ENCODE data around the gene TSPAN12. TPM values are rescaled to one million over a fixed set of nuclear protein-coding genes. Genes with fewer than 3 reads are reported as not detected.
A peak's percentile ranks its signal among the peaks of the same experiment; 100 is the strongest.

TSPAN12 gene
- polyA plus RNA-seq, 4 donors = 26.8 to 134 (median 30.1) TPM

DNA sequence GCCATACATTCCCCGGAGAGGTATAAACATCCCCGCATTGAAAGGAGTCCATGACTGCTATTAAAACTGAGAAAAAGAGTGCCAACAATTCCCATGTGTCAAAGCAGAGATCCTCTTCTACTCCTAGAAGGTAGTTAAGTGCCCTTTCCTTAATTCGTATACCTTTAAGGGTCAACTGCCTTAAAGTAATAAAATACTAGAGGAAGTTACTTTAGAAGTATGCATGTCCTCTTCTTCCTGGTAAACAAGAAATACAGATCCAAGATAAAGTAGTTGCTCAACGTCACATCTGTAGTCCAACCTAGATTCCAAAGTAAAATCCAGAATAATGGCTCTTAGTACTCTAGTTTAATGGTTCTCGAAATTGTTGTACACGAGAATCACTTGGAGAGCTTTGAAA is 1.5 kb upstream of the TSPAN12 start:
- peaks cover 0 to 2% (median 0%) of the 10 kb centered on the region in 3 donors for H3K27me3 ChIP-seq (ENCODE audit: control insufficient read depth in 3 of 3, insufficient read depth in 3 of 3, low read length in 3 of 3)
- 54 to 71% (median 62%) methylated on average over 6 of the region's 6 CpGs for whole genome bisulfite sequencing, 3 donors
- no peaks in the 10 kb centered on the region for H3K9me3 ChIP-seq (ENCODE audit: control insufficient read depth in 2 of 2, insufficient read depth in 1 of 2, low read depth in 1 of 2, low read length in 1 of 2)
- peak overlapping the region in 1 of 3 donors; percentile 96 for H3K27ac ChIP-seq (ENCODE audit: low read depth in 1 of 3, low read length in 2 of 3)
- DNase-seq (peak; percentile 33 to 45), FAIRE-seq (no peak)
- H3K36me3 ChIP-seq (ENCODE audit: control insufficient read depth in 3 of 3, insufficient read depth in 2 of 3, low read depth in 1 of 3, low read length in 3 of 3) = no peaks in the 10 kb centered on the region
- no peak overlapping the region for H3K4me3 ChIP-seq (ENCODE audit: low read depth in 1 of 3, low read length in 3 of 3)
- H3K4me1 ChIP-seq (ENCODE audit: control insufficient read depth in 3 of 3, insufficient read depth in 2 of 3, low read depth in 1 of 3, low read length in 2 of 3) = peaks cover 0 to 14% (median 8%) of the 10 kb centered on the region in 3 donors

DNA sequence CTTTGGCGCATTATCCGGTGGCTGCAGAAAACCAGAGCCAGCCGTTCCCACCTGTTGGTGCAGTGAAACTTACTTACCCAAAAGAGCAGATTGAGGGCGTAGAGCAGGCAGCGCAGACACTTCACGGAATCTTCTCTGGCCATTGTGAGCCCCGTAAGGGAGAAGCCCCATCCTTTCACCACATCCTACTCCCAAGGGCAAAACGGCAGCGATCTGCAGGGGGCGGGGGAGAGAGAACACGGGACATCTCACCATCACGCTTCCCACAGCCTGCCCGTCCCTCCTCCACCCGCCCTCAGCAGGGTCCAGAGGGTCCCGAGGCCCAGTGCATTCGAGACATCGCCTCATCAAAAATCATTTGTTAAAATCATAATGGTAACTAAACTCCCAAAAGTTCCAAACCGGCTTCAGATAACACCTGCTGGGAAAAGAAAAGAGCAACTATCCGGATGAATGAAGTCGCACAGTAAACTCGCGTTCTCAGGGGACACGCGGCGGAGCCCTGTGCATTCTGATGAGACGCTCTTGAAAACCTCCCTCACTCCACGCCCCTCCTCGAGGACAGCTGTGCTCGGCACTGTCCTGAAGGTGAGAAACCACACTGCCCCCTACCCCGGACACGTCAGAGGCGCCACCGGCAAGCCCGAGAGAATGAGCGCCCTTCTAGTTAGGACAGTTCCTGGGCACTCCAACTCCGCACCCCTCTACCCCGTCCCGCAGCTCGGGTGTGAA is 1.2 kb downstream of the TSPAN12 start:
- Histone ChIP-seq H3K9me3 (ENCODE audit: control insufficient read depth in 2 of 2, insufficient read depth in 1 of 2, low read depth in 1 of 2, low read length in 1 of 2) (no peaks in the 10 kb centered on the region), H3K27ac (ENCODE audit: low read depth in 1 of 3, low read length in 2 of 3) (peak overlapping the region in 2 of 3 donors; percentile 58 to 96), H3K36me3 (ENCODE audit: control insufficient read depth in 3 of 3, insufficient read depth in 2 of 3, low read depth in 1 of 3, low read length in 3 of 3) (no peaks in the 10 kb centered on the region), H3K4me3 (ENCODE audit: low read depth in 1 of 3, low read length in 3 of 3) (peak overlapping the region; percentile 69 to 85 (median 73)), H3K27me3 (ENCODE audit: control insufficient read depth in 3 of 3, insufficient read depth in 3 of 3, low read length in 3 of 3) (peaks cover 0 to 2% (median 0%) of the 10 kb centered on the region in 3 donors), H3K4me1 (ENCODE audit: control insufficient read depth in 3 of 3, insufficient read depth in 2 of 3, low read depth in 1 of 3, low read length in 2 of 3) (peaks cover 0 to 14% (median 8%) of the 10 kb centered on the region in 3 donors)
- FAIRE-seq (no peak), DNase-seq (peak; percentile 40 to 75)
- WGBS, 3 donors = 1 to 3% (median 2%) methylated on average over 36 to 39 of the region's 39 CpGs

DNA sequence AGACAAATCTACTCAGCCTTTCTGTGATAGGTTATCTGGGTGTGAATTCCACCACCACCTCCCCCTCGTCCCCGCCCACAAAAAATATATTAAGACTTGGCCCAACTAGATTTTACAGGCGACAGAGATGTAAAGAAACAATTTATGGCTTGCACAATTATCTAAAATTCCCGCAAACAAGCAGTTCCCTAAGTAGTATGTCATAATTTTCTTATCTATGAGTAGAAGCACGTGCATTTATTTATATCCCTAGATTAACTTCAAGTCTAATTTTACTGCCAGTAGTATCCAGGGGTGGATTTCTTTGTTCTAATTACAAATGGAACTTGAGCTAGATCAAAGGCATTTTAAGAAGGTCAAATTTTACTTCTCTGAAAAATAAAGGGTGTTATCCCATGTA is 1.7 kb downstream of the TSPAN12 start:
- Histone ChIP-seq H3K4me1 (ENCODE audit: control insufficient read depth in 3 of 3, insufficient read depth in 2 of 3, low read depth in 1 of 3, low read length in 2 of 3) (peaks cover 0 to 14% (median 8%) of the 10 kb centered on the region in 3 donors), H3K27ac (ENCODE audit: low read depth in 1 of 3, low read length in 2 of 3) (peak overlapping the region in 1 of 3 donors; percentile 96), H3K36me3 (ENCODE audit: control insufficient read depth in 3 of 3, insufficient read depth in 2 of 3, low read depth in 1 of 3, low read length in 3 of 3) (no peaks in the 10 kb centered on the region), H3K27me3 (ENCODE audit: control insufficient read depth in 3 of 3, insufficient read depth in 3 of 3, low read length in 3 of 3) (peaks cover 0 to 2% (median 0%) of the 10 kb centered on the region in 3 donors), H3K9me3 (ENCODE audit: control insufficient read depth in 2 of 2, insufficient read depth in 1 of 2, low read depth in 1 of 2, low read length in 1 of 2) (no peaks in the 10 kb centered on the region), H3K4me3 (ENCODE audit: low read depth in 1 of 3, low read length in 3 of 3) (peak overlapping the region in 2 of 3 donors; percentile 69 to 85)
- no peak for FAIRE-seq
- DNase-seq = peak; percentile 37 to 46
- WGBS, 3 donors = 22 to 54% (median 43%) methylated on average over 5 of the region's 5 CpGs

- DNase-seq (no peak), FAIRE-seq (no peak)
- no peak overlapping the region for H3K4me3 ChIP-seq (ENCODE audit: low read depth in 1 of 3, low read length in 3 of 3)
- H3K27me3 ChIP-seq (ENCODE audit: control insufficient read depth in 3 of 3, insufficient read depth in 3 of 3, low read length in 3 of 3) = no peaks in the 10 kb centered on the region
- peaks cover 0 to 3% (median 0%) of the 10 kb centered on the region in 3 donors for H3K36me3 ChIP-seq (ENCODE audit: control insufficient read depth in 3 of 3, insufficient read depth in 2 of 3, low read depth in 1 of 3, low read length in 3 of 3)
- H3K27ac ChIP-seq (ENCODE audit: low read depth in 1 of 3, low read length in 2 of 3) = no peak overlapping the region
- no peaks in the 10 kb centered on the region for H3K9me3 ChIP-seq (ENCODE audit: control insufficient read depth in 2 of 2, insufficient read depth in 1 of 2, low read depth in 1 of 2, low read length in 1 of 2)
- peaks cover 0 to 6% (median 2%) of the 10 kb centered on the region in 3 donors for H3K4me1 ChIP-seq (ENCODE audit: control insufficient read depth in 3 of 3, insufficient read depth in 2 of 3, low read depth in 1 of 3, low read length in 2 of 3)
These were observed 5.2 kb downstream of the TSPAN12 start for GRCh38 chr7:120852700-120853099.

GRCh38 chr7:120843109-120843508 is 14.8 kb downstream of the TSPAN12 start:
- Histone ChIP-seq H3K27me3 (ENCODE audit: control insufficient read depth in 3 of 3, insufficient read depth in 3 of 3, low read length in 3 of 3) (no peaks in the 10 kb centered on the region), H3K36me3 (ENCODE audit: control insufficient read depth in 3 of 3, insufficient read depth in 2 of 3, low read depth in 1 of 3, low read length in 3 of 3) (peaks cover 0 to 14% (median 0%) of the 10 kb centered on the region in 3 donors), H3K27ac (ENCODE audit: low read depth in 1 of 3, low read length in 2 of 3) (no peak overlapping the region), H3K4me1 (ENCODE audit: control insufficient read depth in 3 of 3, insufficient read depth in 2 of 3, low read depth in 1 of 3, low read length in 2 of 3) (peaks cover 2 to 12% (median 6%) of the 10 kb centered on the region in 3 donors), H3K4me3 (ENCODE audit: low read depth in 1 of 3, low read length in 3 of 3) (no peak overlapping the region), H3K9me3 (ENCODE audit: control insufficient read depth in 2 of 2, insufficient read depth in 1 of 2, low read depth in 1 of 2, low read length in 1 of 2) (peaks cover 0 to 7% of the 10 kb centered on the region in 2 donors)
- DNase-seq = no peak
- WGBS, 3 donors = 72 to 84% (median 84%) methylated on average over 2 of the region's 2 CpGs
- FAIRE-seq = no peak

- Histone ChIP-seq H3K4me3 (ENCODE audit: low read depth in 1 of 3, low read length in 3 of 3) (no peak overlapping the region), H3K27ac (ENCODE audit: low read depth in 1 of 3, low read length in 2 of 3) (no peak overlapping the region), H3K36me3 (ENCODE audit: control insufficient read depth in 3 of 3, insufficient read depth in 2 of 3, low read depth in 1 of 3, low read length in 3 of 3) (peaks cover 0 to 19% (median 0%) of the 10 kb centered on the region in 3 donors), H3K27me3 (ENCODE audit: control insufficient read depth in 3 of 3, insufficient read depth in 3 of 3, low read length in 3 of 3) (no peaks in the 10 kb centered on the region), H3K9me3 (ENCODE audit: control insufficient read depth in 2 of 2, insufficient read depth in 1 of 2, low read depth in 1 of 2, low read length in 1 of 2) (peaks cover 0 to 7% of the 10 kb centered on the region in 2 donors), H3K4me1 (ENCODE audit: control insufficient read depth in 3 of 3, insufficient read depth in 2 of 3, low read depth in 1 of 3, low read length in 2 of 3) (peaks cover 2 to 12% (median 2%) of the 10 kb centered on the region in 3 donors)
- 65 to 78% (median 73%) methylated on average over 4 of the region's 4 CpGs for WGBS, 3 donors
- FAIRE-seq (no peak), DNase-seq (no peak)
These were observed 15.8 kb downstream of the TSPAN12 start for GRCh38 chr7:120842121-120842621.

DNA sequence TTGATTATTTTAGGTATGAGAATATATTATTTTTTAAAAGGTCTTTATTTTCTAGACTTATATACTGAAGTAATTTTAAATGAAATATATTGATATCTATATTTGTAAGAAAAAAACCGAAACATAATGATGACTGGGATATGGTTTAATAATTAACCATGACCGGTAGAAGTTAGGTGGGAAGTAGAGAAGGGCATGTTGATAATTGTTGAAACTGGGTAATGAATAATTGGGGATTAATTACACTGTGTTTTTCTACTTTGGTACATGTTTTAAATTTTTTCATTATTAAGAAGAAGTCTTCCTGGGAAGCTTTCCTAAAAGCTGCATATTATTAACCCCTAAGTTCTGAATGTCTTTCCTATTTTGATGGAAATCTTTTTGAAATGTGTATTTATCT is 16.3 kb downstream of the TSPAN12 start:
- H3K27me3 ChIP-seq (ENCODE audit: control insufficient read depth in 3 of 3, insufficient read depth in 3 of 3, low read length in 3 of 3) = no peaks in the 10 kb centered on the region
- DNase-seq (no peak), FAIRE-seq (no peak)
- 18 to 74% (median 34%) methylated on average over 2 of the region's 2 CpGs for WGBS, 3 donors
- no peak overlapping the region for H3K27ac ChIP-seq (ENCODE audit: low read depth in 1 of 3, low read length in 2 of 3)
- H3K4me3 ChIP-seq (ENCODE audit: low read depth in 1 of 3, low read length in 3 of 3) = no peak overlapping the region
- H3K9me3 ChIP-seq (ENCODE audit: control insufficient read depth in 2 of 2, insufficient read depth in 1 of 2, low read depth in 1 of 2, low read length in 1 of 2) = peaks cover 0 to 7% of the 10 kb centered on the region in 2 donors
- peaks cover 0 to 9% (median 2%) of the 10 kb centered on the region in 3 donors for H3K4me1 ChIP-seq (ENCODE audit: control insufficient read depth in 3 of 3, insufficient read depth in 2 of 3, low read depth in 1 of 3, low read length in 2 of 3)
- peaks cover 0 to 21% (median 0%) of the 10 kb centered on the region in 3 donors for H3K36me3 ChIP-seq (ENCODE audit: control insufficient read depth in 3 of 3, insufficient read depth in 2 of 3, low read depth in 1 of 3, low read length in 3 of 3)

- no peak overlapping the region for H3K4me3 ChIP-seq (ENCODE audit: low read depth in 1 of 3, low read length in 3 of 3)
- DNase-seq (no peak), FAIRE-seq (no peak)
- no peaks in the 10 kb centered on the region for H3K27me3 ChIP-seq (ENCODE audit: control insufficient read depth in 3 of 3, insufficient read depth in 3 of 3, low read length in 3 of 3)
- peaks cover 0 to 19% (median 0%) of the 10 kb centered on the region in 3 donors for H3K36me3 ChIP-seq (ENCODE audit: control insufficient read depth in 3 of 3, insufficient read depth in 2 of 3, low read depth in 1 of 3, low read length in 3 of 3)
- no peaks in the 10 kb centered on the region for H3K9me3 ChIP-seq (ENCODE audit: control insufficient read depth in 2 of 2, insufficient read depth in 1 of 2, low read depth in 1 of 2, low read length in 1 of 2)
- no peak overlapping the region for H3K27ac ChIP-seq (ENCODE audit: low read depth in 1 of 3, low read length in 2 of 3)
- WGBS, 3 donors = 78 to 94% (median 78%) methylated on average over 6 of the region's 6 CpGs
- H3K4me1 ChIP-seq (ENCODE audit: control insufficient read depth in 3 of 3, insufficient read depth in 2 of 3, low read depth in 1 of 3, low read length in 2 of 3) = peaks cover 0 to 3% (median 2%) of the 10 kb centered on the region in 3 donors
These were observed 19.7 kb downstream of the TSPAN12 start for GRCh38 chr7:120838281-120838682.
